ENCODE results near the gene CARNS1.

DNA sequence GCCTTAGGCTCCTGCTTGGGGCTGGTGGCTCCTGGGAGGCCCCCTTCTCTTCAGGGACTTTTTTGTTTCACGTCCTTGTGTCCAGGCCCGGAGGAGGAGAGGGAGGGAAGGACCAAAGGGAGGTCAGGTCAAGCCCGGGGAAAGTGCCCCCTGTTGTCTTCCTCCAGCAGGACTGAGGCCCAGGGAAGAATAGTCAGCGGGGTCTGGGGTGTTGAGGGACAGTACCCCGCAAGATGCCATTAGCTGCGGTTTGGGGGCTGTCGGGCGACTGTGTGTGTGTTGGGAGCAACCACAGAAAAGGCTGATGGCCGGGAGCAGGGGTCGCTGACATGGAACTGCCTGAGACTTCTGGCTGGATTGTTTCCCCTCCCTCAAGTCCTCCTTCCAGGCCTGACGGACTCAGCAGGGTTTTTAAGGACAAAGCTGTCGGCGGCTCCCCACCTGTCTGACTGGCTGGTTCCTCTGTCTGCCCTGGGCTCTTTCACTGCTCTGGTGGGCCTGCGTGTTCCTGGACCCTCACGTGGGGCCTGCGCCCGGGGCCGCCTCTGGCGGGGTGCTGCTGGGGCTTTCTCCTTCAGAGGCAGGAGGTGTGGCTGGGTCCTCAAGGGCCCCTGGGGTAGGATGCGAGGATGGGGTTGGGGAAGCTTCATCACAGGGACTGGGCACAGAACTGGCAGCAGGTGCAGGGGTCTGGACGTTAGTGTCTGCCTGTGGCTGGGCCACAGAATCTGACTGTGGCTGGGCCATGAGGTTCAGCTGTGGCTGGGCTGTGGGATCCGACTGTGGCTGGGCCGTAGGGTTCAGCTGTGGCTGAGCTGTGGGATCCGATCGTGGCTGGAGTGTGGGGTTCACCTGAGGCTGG, 35.5 kb downstream of the CARNS1 start:
- TF ChIP-seq, protein P1, sequence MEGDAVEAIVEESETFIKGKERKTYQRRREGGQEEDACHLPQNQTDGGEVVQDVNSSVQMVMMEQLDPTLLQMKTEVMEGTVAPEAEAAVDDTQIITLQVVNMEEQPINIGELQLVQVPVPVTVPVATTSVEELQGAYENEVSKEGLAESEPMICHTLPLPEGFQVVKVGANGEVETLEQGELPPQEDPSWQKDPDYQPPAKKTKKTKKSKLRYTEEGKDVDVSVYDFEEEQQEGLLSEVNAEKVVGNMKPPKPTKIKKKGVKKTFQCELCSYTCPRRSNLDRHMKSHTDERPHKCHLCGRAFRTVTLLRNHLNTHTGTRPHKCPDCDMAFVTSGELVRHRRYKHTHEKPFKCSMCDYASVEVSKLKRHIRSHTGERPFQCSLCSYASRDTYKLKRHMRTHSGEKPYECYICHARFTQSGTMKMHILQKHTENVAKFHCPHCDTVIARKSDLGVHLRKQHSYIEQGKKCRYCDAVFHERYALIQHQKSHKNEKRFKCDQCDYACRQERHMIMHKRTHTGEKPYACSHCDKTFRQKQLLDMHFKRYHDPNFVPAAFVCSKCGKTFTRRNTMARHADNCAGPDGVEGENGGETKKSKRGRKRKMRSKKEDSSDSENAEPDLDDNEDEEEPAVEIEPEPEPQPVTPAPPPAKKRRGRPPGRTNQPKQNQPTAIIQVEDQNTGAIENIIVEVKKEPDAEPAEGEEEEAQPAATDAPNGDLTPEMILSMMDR (IDR thresholded peaks at IDR 0.05), result no peak
- no peak for TF ChIP-seq POLR2A (IDR thresholded peaks at IDR 0.05)
